HUES48 (cell line): ENCODE measurements around the gene ST8SIA1.
"Not testable (repeated sequence)": the region's sequence is repeated elsewhere in the genome, so short reads cannot be mapped to it uniquely, and the experiment has no call there.

Experiments
- H3K27ac ChIP-seq: one replicate; pipeline ENCODE4 v1.7.0; 2013; ENCODE audit warnings: low read depth, low read length, inconsistent platforms
- H3K27me3 ChIP-seq: 2 replicates; pipeline ENCODE4 v1.6.1; 2013; ENCODE audit warnings: mild to moderate bottlenecking, low read length; ENCODE audit not compliant: control insufficient read depth, insufficient read depth
- H3K36me3 ChIP-seq: 2 replicates; pipeline ENCODE4 v1.6.1; 2013; ENCODE audit warnings: low read length; ENCODE audit not compliant: control insufficient read depth, insufficient read depth
- H3K4me1 ChIP-seq: 2 replicates; pipeline ENCODE4 v1.6.1; 2013; ENCODE audit warnings: mild to moderate bottlenecking, low read length; ENCODE audit not compliant: control insufficient read depth, insufficient read depth
- H3K4me3 ChIP-seq: 2 replicates; pipeline ENCODE4 v1.5.1; 2013; ENCODE audit warnings: mild to moderate bottlenecking, low read depth, low read length
- H3K9ac ChIP-seq: 2 replicates; pipeline ENCODE4 v1.6.1; 2013; ENCODE audit warnings: mild to moderate bottlenecking, low read depth, low read length, moderate library complexity
- H3K9me3 ChIP-seq: 2 replicates; pipeline ENCODE4 v1.6.1; 2013; ENCODE audit warnings: low read length; ENCODE audit not compliant: control insufficient read depth, insufficient read depth

ST8SIA1 gene

DNA sequence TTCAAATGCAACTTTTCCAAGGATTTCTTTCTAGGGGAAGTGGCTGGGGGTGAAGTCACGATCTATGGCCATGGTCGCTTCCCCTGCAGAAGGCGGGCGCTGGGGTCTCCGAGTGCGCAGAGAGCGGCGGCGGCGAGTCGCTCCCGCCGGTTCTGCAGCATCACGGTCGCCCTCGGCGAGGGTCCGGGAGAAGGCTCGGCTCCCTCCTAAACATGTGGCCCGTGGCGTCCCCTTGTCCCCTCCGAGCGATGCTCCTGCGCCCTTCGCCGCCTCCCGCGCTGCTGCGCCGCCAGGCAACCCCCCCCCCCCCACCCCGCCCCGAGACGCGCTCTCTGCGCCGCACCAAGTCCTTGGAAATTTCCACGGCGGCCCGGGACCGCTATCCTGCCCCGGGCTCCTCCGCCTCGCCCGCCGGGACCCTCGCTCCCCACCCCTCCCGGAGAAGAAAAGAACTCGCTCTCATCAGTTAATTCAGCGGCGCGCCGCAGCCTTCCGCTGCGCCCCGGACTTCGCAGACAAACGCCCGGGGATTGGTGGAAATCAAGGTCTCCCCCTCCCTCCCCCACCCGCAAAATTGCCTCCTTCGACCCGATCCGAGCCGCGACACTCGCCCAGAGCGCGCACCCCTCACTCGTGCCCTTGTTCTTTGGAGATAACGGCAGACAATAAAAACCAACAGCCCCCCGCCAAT is at the start of gene ST8SIA1:
TSS of gene ST8SIA1 (minus strand) at position 298 of the 691 bp plus-strand sequence. CDS start 475 bp downstream, outside the sequence.
- no peaks in the 10 kb centered on the region for H3K36me3 ChIP-seq
- H3K27ac ChIP-seq = peak within 1 kb of the TSS; percentile 10
- H3K9me3 ChIP-seq = no peaks in the 10 kb centered on the region
- no peaks in the 10 kb centered on the region for H3K4me1 ChIP-seq
- peak within 1 kb of the TSS; percentile 88 for H3K4me3 ChIP-seq
- H3K9ac ChIP-seq = 0 out of 2 replicates have a peak within 1 kb of the TSS, but pooled peaks have one; percentile 34
- H3K27me3 ChIP-seq = peaks cover 40% of the 10 kb centered on the region

GRCh38 chr12:22380031-22380430 is 45.5 kb upstream of the ST8SIA1 start:
- Histone ChIP-seq H3K27me3 (no peaks in the 10 kb centered on the region), H3K4me1 (no peaks in the 10 kb centered on the region), H3K36me3 (no peaks in the 10 kb centered on the region), H3K27ac (no peak overlapping the region), H3K9ac (no peak overlapping the region), H3K9me3 (no peaks in the 10 kb centered on the region), H3K4me3 (no peak overlapping the region)

DNA sequence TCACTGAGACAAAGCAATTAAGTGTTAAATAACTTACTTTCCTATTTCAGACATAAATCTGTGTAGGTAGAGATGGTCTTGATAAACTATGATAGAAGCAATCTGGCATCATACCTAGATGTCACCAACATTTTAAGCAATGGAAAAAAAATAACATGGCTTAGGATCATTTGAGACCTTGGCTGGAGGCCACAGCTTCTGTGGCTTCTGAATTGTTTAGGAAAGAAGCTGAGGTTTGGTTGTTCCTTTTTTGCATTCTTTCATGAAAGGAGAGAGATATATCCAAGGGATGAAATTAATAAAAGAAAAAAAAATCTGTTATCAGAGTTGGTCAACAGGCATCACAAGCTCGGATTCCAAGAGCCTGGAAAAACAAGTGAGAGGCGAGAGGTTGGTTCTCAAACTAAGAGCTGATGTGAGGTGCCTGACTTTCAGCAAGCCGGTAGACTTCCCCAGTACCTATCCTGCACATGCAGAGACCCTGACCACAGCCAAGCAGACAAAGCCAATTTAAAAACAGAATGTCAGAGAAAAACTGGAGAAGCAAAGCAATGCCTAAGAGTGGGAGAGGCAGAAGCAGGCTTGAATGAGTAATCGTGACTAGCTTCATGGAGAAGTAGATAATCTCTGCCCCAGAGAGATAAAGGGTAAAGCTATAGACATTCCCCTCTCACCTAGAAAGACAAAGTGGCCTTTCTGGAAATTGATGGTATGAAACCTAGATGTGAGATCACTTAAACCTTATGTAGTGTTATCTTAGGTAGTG is 43.4 kb upstream of the ST8SIA1 start:
- no peak overlapping the region for H3K27ac ChIP-seq
- H3K27me3 ChIP-seq = no peaks in the 10 kb centered on the region
- H3K9me3 ChIP-seq = no peaks in the 10 kb centered on the region
- no peaks in the 10 kb centered on the region for H3K36me3 ChIP-seq
- H3K9ac ChIP-seq = no peak overlapping the region
- H3K4me1 ChIP-seq = no peaks in the 10 kb centered on the region
- H3K4me3 ChIP-seq = no peak overlapping the region

- not testable (repeated sequence) for H3K27me3 ChIP-seq, H3K4me1 ChIP-seq, H3K4me3 ChIP-seq, H3K9me3 ChIP-seq, H3K27ac ChIP-seq, H3K36me3 ChIP-seq, H3K9ac ChIP-seq
These were observed 42.2 kb upstream of the ST8SIA1 start for GRCh38 chr12:22376596-22377150.

DNA sequence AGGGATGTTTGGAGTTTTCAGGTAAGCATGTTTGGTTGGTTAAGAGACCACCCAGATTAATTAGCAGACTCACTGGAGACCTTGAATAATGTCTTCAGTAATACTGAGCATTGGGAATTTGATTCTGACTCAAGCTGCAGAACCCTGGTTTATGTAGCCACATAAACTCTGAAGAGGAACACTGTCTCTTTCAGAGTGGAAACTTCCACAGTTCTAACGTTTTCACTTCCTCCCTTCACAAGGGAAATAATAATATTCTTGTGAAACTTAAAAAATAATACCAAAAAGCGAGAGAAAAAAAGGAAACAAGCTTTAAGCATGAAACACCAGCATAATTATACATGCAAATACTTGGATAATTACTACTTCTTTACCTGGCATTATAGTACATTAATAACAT is 40.0 kb upstream of the ST8SIA1 start:
- H3K4me3 ChIP-seq = no peak overlapping the region
- H3K9me3 ChIP-seq = no peaks in the 10 kb centered on the region
- no peaks in the 10 kb centered on the region for H3K27me3 ChIP-seq
- H3K36me3 ChIP-seq = no peaks in the 10 kb centered on the region
- no peak overlapping the region for H3K27ac ChIP-seq
- no peak overlapping the region for H3K9ac ChIP-seq
- no peaks in the 10 kb centered on the region for H3K4me1 ChIP-seq

DNA sequence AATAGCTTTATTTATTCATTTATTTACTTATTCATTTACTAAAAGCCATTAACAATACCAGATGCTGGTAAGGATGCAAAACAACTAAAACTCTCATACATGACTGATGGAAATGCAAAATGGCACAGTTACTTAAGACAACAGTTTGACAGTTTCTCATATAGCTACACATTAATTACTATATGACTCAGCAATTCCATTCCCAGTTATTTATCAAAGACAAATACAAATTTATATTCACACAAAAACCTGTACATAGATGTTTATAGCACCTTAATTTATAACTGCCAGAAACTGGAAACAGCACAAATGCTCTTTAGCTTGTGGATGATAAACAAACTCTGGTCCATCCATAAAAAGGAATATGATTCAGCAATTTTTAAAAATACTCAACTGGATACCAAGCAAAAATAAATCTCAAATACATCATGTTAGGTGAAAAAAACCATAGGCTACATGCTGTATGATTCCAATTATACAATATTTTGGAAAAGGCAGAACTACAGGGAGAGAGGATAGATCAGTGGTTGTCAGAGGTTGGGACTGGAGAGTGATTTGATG is 37.9 kb upstream of the ST8SIA1 start:
- Histone ChIP-seq H3K4me3 (no peak overlapping the region), H3K27me3 (no peaks in the 10 kb centered on the region)

GRCh38 chr12:22366181-22366580 is 31.7 kb upstream of the ST8SIA1 start:
- Histone ChIP-seq H3K27ac (no peak overlapping the region), H3K4me1 (no peaks in the 10 kb centered on the region; the same call in 1 of the 2 replicates), H3K4me3 (no peak overlapping the region), H3K27me3 (no peaks in the 10 kb centered on the region), H3K36me3 (no peaks in the 10 kb centered on the region), H3K9ac (no peak overlapping the region), H3K9me3 (no peaks in the 10 kb centered on the region)

More for the DNA sequence above, 37.9 kb upstream of the ST8SIA1 start:
- Histone ChIP-seq H3K9me3 (no peaks in the 10 kb centered on the region), H3K27ac (no peak overlapping the region), H3K36me3 (no peaks in the 10 kb centered on the region), H3K4me1 (no peaks in the 10 kb centered on the region), H3K9ac (no peak overlapping the region)

DNA sequence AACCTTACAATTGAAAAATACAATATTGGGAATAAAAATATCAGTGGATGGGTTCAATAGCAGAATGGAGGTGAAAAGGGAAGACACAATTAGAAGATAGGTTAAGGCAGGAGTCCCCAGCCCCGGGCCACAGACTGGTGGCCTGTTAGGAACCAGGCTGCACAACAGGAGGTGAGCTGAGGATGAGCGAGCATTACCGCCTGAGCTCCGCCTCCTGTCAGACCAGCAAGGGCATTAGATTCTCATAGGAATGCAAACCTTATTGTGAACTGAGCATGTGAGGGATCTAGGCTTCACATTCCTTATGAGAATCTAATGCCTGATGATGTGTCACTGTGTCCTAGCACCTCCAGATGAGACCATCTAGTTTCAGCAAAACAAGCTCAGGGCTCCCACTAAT is 27.3 kb upstream of the ST8SIA1 start:
- Histone ChIP-seq H3K36me3 (no peaks in the 10 kb centered on the region), H3K27ac (no peak overlapping the region), H3K9me3 (no peaks in the 10 kb centered on the region), H3K9ac (no peak overlapping the region), H3K4me3 (no peak overlapping the region), H3K27me3 (no peaks in the 10 kb centered on the region), H3K4me1 (no peaks in the 10 kb centered on the region; the same call in 1 of the 2 replicates)

DNA sequence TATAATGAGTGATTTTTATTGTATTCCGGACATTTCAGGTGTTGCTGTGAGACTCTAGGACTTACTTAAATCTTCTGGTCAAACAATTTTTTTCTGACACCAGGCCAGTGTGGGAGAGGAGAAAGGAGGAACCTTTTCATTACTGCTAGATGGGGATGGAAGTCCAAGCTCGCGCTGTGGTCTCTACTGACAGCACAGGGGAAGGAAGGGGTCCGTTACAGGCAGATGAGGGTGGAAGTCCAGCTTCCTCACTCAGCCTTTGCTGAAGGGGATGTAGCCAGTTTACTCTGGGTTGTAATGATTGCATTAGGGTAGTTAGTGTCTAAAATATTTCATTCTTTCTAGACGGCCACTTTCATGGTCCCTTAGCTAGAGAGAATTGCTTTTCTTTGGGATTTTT is 26.3 kb upstream of the ST8SIA1 start:
- no peak overlapping the region for H3K27ac ChIP-seq
- no peak overlapping the region for H3K9ac ChIP-seq
- no peaks in the 10 kb centered on the region for H3K27me3 ChIP-seq
- H3K4me1 ChIP-seq = no peaks in the 10 kb centered on the region
- no peak overlapping the region for H3K4me3 ChIP-seq
- no peaks in the 10 kb centered on the region for H3K9me3 ChIP-seq
- no peaks in the 10 kb centered on the region for H3K36me3 ChIP-seq

- H3K36me3 ChIP-seq = no peaks in the 10 kb centered on the region
- H3K27ac ChIP-seq = no peak overlapping the region
- H3K4me3 ChIP-seq = no peak overlapping the region
- no peaks in the 10 kb centered on the region for H3K27me3 ChIP-seq
- no peaks in the 10 kb centered on the region for H3K9me3 ChIP-seq
- no peak overlapping the region for H3K9ac ChIP-seq
- no peaks in the 10 kb centered on the region for H3K4me1 ChIP-seq
These were observed 23.0 kb upstream of the ST8SIA1 start for GRCh38 chr12:22357531-22357930.

- no peak overlapping the region for H3K27ac ChIP-seq
- no peaks in the 10 kb centered on the region for H3K9me3 ChIP-seq
- H3K36me3 ChIP-seq = no peaks in the 10 kb centered on the region
- H3K27me3 ChIP-seq = no peaks in the 10 kb centered on the region
- H3K4me1 ChIP-seq = no peaks in the 10 kb centered on the region
- H3K9ac ChIP-seq = no peak overlapping the region
- no peak overlapping the region for H3K4me3 ChIP-seq
These were observed 21.7 kb upstream of the ST8SIA1 start for GRCh38 chr12:22356231-22356630.
